Omental fat pad (tissue), 4 donors: ENCODE data around the gene RNASE8. TPM values are rescaled to one million over a fixed set of nuclear protein-coding genes. Genes with fewer than 3 reads are reported as not detected.

Source experiments
- ATAC-seq: fragments of 150-250 bp; one replicate; pipeline ENCODE4 v1.9.1; 2016; ENCODE audit warnings: mild to moderate bottlenecking, moderate library complexity; ENCODE audit not compliant: low FRiP score
- DNase-seq: peaks from one replicate; pipeline ENCODE4 v3.0.0-alpha.2; 2019; ENCODE audit warnings: low spot score
- total RNA-seq, 4 donors: library from RNA; depleted of rRNA; stranded (reverse); fragments of >200 nt; gene quantifications; one replicate each; pipeline ENCODE4 v1.1.0, GENCODE V29; 2016
- TF ChIP-seq, protein P1 (sequence below), 3 donors: fragments of 450-650 bp; IDR thresholded peaks; one replicate each; pipeline ENCODE4 v1.5.1; 2016 to 2017; ENCODE audit warnings: antibody characterized with exemption in 3 of 3, mild to moderate bottlenecking in 3 of 3, moderate library complexity in 2 of 3

RNASE8 gene
- total RNA-seq, 4 donors from 2014 or later = not detected

DNA sequence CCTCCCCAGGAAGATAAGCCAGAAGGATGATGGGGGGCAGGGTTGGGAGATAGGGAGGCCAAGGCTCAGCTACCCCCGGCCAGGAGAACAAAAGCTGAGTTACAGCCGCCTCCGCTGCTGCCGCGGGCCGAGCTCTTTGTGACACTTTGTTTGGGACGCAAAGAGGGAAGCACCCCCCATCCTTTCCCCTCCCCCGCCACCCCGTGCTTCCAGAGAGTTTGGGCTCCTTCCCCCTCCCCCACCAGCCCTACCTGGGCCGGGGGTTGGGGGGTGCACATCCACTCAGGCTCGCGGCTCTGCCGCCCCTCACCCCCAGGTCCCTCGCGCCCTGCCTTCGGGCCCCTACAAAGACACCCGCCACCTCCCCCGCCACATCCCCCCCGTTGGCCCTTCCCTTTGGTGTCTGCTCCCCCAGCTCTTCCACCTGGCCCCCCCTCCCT is 40.0 kb downstream of the RNASE8 start:
- no peak for DNase-seq
- TF ChIP-seq, protein P1, sequence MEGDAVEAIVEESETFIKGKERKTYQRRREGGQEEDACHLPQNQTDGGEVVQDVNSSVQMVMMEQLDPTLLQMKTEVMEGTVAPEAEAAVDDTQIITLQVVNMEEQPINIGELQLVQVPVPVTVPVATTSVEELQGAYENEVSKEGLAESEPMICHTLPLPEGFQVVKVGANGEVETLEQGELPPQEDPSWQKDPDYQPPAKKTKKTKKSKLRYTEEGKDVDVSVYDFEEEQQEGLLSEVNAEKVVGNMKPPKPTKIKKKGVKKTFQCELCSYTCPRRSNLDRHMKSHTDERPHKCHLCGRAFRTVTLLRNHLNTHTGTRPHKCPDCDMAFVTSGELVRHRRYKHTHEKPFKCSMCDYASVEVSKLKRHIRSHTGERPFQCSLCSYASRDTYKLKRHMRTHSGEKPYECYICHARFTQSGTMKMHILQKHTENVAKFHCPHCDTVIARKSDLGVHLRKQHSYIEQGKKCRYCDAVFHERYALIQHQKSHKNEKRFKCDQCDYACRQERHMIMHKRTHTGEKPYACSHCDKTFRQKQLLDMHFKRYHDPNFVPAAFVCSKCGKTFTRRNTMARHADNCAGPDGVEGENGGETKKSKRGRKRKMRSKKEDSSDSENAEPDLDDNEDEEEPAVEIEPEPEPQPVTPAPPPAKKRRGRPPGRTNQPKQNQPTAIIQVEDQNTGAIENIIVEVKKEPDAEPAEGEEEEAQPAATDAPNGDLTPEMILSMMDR (IDR thresholded peaks at IDR 0.05) = no peak
- ATAC-seq = no peak

DNA sequence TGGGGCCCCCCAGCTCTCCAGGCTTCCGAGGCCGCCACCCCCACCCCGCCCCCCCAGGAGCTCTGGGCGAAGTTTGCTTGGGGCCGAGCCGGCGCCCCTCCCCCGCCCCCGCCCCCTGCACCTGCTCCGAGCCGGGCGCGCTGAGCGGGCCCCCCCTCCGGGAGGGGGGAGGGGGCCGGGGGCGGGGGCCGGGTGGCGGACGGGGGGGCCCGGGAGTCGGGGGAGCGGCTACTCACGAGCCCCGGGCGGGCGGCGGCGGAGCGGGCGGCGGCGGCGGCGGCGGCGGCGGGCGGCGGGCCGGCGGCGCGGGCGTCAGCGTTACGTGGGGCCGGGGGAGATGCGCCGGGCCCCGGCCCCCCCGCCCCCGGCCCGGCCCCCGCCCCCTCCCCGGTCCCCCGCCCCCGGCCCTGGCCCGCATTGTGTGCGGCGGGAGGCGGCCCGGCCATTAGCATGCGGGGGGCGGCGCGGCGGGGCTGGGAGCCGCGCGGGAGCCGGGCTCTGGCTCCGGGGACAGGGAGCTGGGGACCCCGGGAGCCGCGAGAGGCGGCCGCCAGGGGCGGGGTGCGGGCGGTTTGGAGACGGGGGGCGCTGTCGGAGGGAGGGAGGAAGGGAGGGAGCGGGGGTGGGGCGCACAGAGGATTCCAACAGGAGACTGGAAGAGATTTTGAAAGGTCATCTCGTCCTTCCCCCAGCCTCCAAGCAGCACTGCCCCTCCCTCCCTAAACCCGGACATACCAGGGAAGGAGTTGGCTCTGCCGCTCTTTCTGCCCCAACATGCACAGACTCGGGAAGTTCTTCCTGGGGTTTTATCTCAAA is 40.7 kb downstream of the RNASE8 start, which contains the start of gene ZNF219:
TSS of gene ZNF219 (minus strand) at position 580 of the 816 bp plus-strand sequence. CDS start 5,064 bp downstream, outside the sequence.
- TF ChIP-seq, protein P1 (IDR thresholded peaks at IDR 0.05) = no peak
- ATAC-seq (peak; percentile 41), DNase-seq (no peak)

DNA sequence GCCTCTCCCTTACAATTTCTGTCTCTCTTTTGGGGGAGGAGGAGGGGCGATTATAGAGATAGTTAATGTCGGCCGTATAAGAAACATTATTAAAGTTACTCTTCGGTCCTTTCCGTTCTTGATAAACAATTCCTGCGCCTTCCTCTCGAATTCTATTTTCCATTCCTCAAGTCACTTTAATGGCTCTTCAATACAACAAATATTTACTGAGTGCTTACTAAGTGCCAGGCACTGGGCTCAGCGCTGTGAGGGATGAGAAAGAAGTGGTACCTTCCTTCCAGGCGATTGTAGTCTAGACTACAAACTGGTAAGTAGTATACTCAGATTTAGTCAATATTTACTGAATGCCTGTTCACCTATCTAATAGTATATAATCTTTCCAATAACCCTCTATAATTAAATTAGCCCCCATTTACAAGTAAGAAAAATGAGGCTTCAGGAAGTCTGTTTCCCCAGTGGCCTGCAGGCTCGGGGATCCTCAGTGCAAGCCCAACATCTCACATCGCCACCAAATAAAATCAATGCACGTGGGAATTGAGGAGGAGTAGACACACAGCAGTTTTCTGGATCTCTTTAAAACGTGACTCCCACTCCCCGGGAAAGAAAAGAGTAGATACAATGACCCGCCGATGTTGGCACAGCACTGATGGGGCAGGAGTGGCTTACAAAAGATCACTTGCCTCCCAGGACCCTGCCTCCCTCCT is 41.4 kb downstream of the RNASE8 start:
- no peak for ATAC-seq
- DNase-seq = no peak
- TF ChIP-seq, protein P1 (IDR thresholded peaks at IDR 0.05) = no peak

DNA sequence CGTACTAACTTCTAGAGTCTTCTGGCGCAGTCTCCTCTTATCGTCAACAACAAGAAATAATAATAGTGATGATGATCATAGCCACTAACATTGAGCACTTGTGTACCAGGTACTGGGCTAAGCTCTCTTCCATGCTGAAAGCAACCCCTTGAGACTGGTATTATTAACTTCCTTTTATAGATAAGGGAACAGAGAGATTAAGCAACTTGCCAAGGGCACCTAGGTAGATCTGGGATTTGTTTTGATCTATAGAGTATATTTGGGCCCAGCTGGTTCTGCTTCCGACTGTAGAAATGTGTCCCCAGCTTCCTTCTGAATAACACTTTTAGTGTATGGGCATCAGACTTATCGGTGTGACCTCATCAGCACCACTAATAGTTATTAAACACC is 42.0 kb downstream of the RNASE8 start:
- no peak for DNase-seq
- ATAC-seq = no peak
- TF ChIP-seq, protein P1 (IDR thresholded peaks at IDR 0.05) = no peak

DNA sequence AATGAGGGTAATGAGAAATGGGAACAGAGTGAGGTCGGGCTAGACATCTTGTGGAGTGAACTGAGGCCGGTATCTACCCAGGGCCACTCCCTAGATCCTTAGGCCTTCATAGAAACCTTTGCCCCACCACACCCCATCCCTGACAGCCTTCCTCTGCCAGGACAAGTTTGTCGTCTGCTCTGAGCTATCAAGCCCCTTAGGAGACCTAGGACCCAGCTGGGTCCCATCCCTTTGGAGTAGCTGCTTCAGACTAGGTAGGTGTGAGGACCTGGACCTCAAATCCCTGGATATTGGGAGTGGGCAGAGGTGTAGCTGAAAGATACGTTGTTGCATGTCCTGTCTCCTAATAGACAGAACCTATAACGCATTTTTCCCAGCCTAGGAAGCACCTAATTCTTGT is 43.3 kb downstream of the RNASE8 start, which contains the start of gene TMEM253:
TSS of gene TMEM253 (plus strand) at position 136 of the 400 bp plus-strand sequence. CDS start 278 bp downstream, outside the sequence.
- TF ChIP-seq, protein P1 (IDR thresholded peaks at IDR 0.05) = no peak
- no peak for ATAC-seq
- DNase-seq = no peak

DNA sequence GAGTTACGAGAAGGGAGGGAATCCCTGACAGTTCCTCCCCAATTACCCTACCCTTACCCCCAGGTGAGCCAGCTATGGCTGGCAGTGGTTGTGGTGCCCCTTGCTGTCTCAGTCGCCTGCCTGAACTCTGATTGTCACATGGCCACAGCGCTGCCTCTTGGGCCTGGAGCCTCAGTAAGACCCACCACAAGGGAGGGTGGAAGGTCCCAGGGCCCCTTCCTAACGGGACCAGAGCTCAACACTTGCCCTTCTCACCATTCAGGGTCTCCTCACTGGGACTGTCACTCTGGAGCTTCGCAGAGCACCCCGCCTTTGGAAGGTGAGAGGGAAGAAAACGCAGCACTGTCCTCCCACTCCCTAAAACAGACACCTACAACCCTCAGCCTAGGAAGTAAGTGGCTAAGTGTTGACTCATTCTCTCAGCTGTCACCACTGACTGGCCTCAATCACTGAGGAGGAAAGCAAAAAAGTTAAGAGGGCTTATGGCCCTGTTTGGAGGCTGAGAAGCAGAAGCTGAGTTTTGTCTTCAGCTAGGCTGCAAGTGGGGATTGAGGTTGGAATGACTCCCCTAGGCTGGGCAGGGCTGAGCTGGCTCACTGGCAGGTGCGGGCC is 44.3 kb downstream of the RNASE8 start:
- no peak for ATAC-seq
- TF ChIP-seq, protein P1 (IDR thresholded peaks at IDR 0.05) = no peak
- no peak for DNase-seq
